SK-N-SH treated with all-trans-retinoic acid at 6 μM for 48 hours (cell line): ENCODE data around the gene SLC40A1.
"Not testable (repeated sequence)": the region's sequence is repeated elsewhere in the genome, so short reads cannot be mapped to it uniquely, and the experiment has no call there.

Source experiments
- ATAC-seq: fragments of 200-7000 bp; cut with Tn5 transposase; 3 replicates; pipeline ENCODE4 v1.9.1; 2020; ENCODE audit warnings: mild to moderate bottlenecking, moderate library complexity
- ARNTL ChIP-seq: fragments of 450-650 bp; formaldehyde crosslinking; IDR thresholded peaks from 2 replicates; pipeline ENCODE4 v1.5.0; 2020; ENCODE audit warnings: low read depth, mild to moderate bottlenecking, moderate library complexity, borderline replicate concordance
- BACH2 ChIP-seq: fragments of 250-450 bp; sonication (Bioruptor Pico); IDR thresholded peaks from 2 replicates; pipeline ENCODE4 v1.9.0; 2021; ENCODE audit warnings: mild to moderate bottlenecking, borderline replicate concordance
- CSDC2 ChIP-seq: fragments of 250-450 bp; sonication (Bioruptor Pico); IDR thresholded peaks from 2 replicates; pipeline ENCODE4 v1.5.0; 2020; ENCODE audit warnings: mild to moderate bottlenecking, moderate library complexity
- CSRNP3 ChIP-seq: fragments of 250-450 bp; sonication (Bioruptor Pico); IDR thresholded peaks from 2 replicates; pipeline ENCODE4 v1.5.1; 2021; ENCODE audit warnings: mild to moderate bottlenecking, moderate library complexity
- ESRRG ChIP-seq: fragments of 250-450 bp; sonication (Bioruptor Pico); IDR thresholded peaks from 2 replicates; pipeline ENCODE4 v1.6.1; 2021; ENCODE audit warnings: mild to moderate bottlenecking
- GLIS3 ChIP-seq: fragments of 250-450 bp; sonication (Bioruptor Pico); IDR thresholded peaks from 2 replicates; pipeline ENCODE4 v1.5.0; 2020; ENCODE audit warnings: mild to moderate bottlenecking, moderate library complexity
- ISL1 ChIP-seq: fragments of 250-450 bp; sonication (Bioruptor Pico); IDR thresholded peaks from 2 replicates; pipeline ENCODE4 v2.1.2; 2022; ENCODE audit warnings: mild to moderate bottlenecking, moderate library complexity
- OSR1 ChIP-seq: fragments of 250-450 bp; sonication (Bioruptor Pico); IDR thresholded peaks from 2 replicates; pipeline ENCODE4 v1.8.0; 2022; ENCODE audit warnings: moderate library complexity, mild to moderate bottlenecking, inconsistent platforms
- RARB ChIP-seq: fragments of 250-450 bp; sonication (Bioruptor Pico); IDR thresholded peaks from 2 replicates; pipeline ENCODE4 v1.8.0; 2021; ENCODE audit warnings: mild to moderate bottlenecking, moderate library complexity
- SNAI2 ChIP-seq: fragments of 250-450 bp; sonication (Bioruptor Pico); IDR thresholded peaks from 2 replicates; pipeline ENCODE4 v1.5.0; 2020; ENCODE audit warnings: mild to moderate bottlenecking, moderate library complexity
- TCF4 ChIP-seq: fragments of 250-450 bp; sonication (Bioruptor Pico); IDR thresholded peaks from 2 replicates; pipeline ENCODE4 v1.8.0; 2021; ENCODE audit warnings: mild to moderate bottlenecking, moderate library complexity, borderline replicate concordance
- TOX ChIP-seq: fragments of 250-450 bp; sonication (Bioruptor Pico); IDR thresholded peaks from 2 replicates; pipeline ENCODE4 v1.8.0; 2021; ENCODE audit warnings: mild to moderate bottlenecking, moderate library complexity, borderline replicate concordance
- TSHZ2 ChIP-seq: fragments of 250-450 bp; sonication (Bioruptor Pico); IDR thresholded peaks from 2 replicates; pipeline ENCODE4 v1.5.0; 2020; ENCODE audit warnings: mild to moderate bottlenecking, moderate library complexity
- ZC3H10 ChIP-seq: fragments of 250-450 bp; sonication (Bioruptor Pico); IDR thresholded peaks from 2 replicates; pipeline ENCODE4 v1.5.1; 2021; ENCODE audit warnings: mild to moderate bottlenecking, moderate library complexity
- ZFP3 ChIP-seq: fragments of 250-450 bp; sonication (Bioruptor Pico); IDR thresholded peaks from 2 replicates; pipeline ENCODE4 v1.5.0; 2020; ENCODE audit warnings: mild to moderate bottlenecking, moderate library complexity
- ZFP30 ChIP-seq: fragments of 450-650 bp; formaldehyde crosslinking; IDR thresholded peaks from 2 replicates; pipeline ENCODE4 v1.5.0; 2022; ENCODE audit warnings: mild to moderate bottlenecking, moderate library complexity
- ZNF8 ChIP-seq: fragments of 450-650 bp; formaldehyde crosslinking; IDR thresholded peaks from 2 replicates; pipeline ENCODE4 v1.5.0; 2020; ENCODE audit warnings: mild to moderate bottlenecking, moderate library complexity
- TF ChIP-seq, protein P1 (sequence below): fragments of 250-450 bp; sonication (Bioruptor Pico); IDR thresholded peaks from 2 replicates; pipeline ENCODE4 v1.5.1; 2020; ENCODE audit warnings: low read depth, mild to moderate bottlenecking, moderate library complexity

The SLC40A1 gene

DNA sequence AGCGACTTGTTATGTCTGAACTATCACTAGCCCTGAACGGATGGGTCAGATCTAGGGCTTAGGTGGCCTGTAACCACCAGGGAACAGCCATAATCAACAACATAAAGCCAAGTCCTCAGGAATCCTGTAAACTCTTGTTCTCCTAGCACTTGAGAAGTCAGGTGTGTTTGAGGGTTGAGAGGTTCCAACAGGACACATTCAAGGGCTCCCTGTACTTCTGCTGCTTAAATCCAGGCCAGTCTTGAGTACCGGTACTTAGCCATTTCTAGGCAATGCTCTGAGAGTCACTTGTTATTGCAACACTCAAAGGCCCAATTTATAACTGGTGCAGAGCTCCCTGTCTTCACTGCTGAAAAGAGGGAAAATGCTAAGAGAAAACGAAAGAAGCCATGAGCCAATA lies 21.6 kb upstream of the SLC40A1 start:
- ATAC-seq: no peak

GRCh38 chr2:189601652-189602051 lies 21.1 kb upstream of the SLC40A1 start:
- ATAC-seq: not testable (repeated sequence)

More for the DNA sequence above, 21.6 kb upstream of the SLC40A1 start:
- TF ChIP-seq ARNTL (CRISPR knock-in tag) (no peak), ESRRG (no peak), GLIS3 (CRISPR knock-in tag) (no peak), ZFP30 (CRISPR knock-in tag) (no peak), ZFP3 (no peak), TOX (CRISPR knock-in tag) (no peak), ZNF8 (CRISPR knock-in tag) (no peak), ISL1 (CRISPR knock-in tag) (no peak), TCF4 (no peak), TSHZ2 (CRISPR knock-in tag) (no peak), OSR1 (CRISPR knock-in tag) (no peak), RARB (CRISPR knock-in tag) (no peak), SNAI2 (CRISPR knock-in tag) (no peak), CSDC2 (no peak), BACH2 (CRISPR knock-in tag) (no peak), CSRNP3 (CRISPR knock-in tag) (no peak)
- TF ChIP-seq, protein P1, sequence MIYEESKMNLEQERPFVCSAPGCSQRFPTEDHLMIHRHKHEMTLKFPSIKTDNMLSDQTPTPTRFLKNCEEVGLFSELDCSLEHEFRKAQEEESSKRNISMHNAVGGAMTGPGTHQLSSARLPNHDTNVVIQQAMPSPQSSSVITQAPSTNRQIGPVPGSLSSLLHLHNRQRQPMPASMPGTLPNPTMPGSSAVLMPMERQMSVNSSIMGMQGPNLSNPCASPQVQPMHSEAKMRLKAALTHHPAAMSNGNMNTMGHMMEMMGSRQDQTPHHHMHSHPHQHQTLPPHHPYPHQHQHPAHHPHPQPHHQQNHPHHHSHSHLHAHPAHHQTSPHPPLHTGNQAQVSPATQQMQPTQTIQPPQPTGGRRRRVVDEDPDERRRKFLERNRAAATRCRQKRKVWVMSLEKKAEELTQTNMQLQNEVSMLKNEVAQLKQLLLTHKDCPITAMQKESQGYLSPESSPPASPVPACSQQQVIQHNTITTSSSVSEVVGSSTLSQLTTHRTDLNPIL (CRISPR knock-in tag): no peak

DNA sequence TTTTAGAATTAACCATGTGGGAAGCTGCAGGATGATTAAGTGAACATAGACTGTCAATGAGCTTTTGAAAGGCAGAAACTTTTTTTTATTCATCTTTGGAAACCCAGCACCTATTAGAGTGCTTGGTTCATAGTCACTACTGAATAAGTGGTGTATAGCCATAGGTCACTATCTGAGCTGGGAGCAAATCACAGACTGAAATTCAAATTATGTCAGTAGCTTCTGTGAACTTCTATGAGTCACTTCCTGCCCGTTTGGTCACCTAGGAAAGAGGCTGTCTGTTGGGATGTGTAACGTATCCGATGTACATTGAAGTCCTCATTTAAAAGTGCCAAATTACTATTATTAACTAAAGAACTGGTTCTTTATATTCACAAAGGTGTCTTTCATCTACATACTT lies 20.5 kb upstream of the SLC40A1 start:
- no peak; the same call in 2 of the 3 replicates for ATAC-seq

More for the DNA sequence above, 20.5 kb upstream of the SLC40A1 start:
- TF ChIP-seq TSHZ2 (CRISPR knock-in tag) (no peak), SNAI2 (CRISPR knock-in tag) (no peak), TOX (CRISPR knock-in tag) (no peak), ESRRG (no peak), GLIS3 (CRISPR knock-in tag) (no peak), ISL1 (CRISPR knock-in tag) (no peak), ZNF8 (CRISPR knock-in tag) (no peak), CSDC2 (no peak), ZC3H10 (no peak)
- TF ChIP-seq, protein P1 (CRISPR knock-in tag): no peak
- TF ChIP-seq, all 23 proteins: peak for 0
